IMR-90 (cell line): Measurements from ENCODE around the gene COPS9. TPM values are rescaled to one million over a fixed set of nuclear protein-coding genes. Genes with fewer than 3 reads are reported as not detected.

ENCODE experiments used
- ATAC-seq: fragments of 200-7000 bp; cut with Tn5 transposase; 2 replicates; pipeline ENCODE4 v1.9.1; 2020; ENCODE audit warnings: low read depth, mild to moderate bottlenecking, moderate library complexity
- BruUV-seq: library from RNA; stranded (reverse); fragments of 400-500 nt; replicated peaks from 2 replicates; lab custom pipeline; 2021; lab: Mats Ljungman, UMichigan
- CTCF ChIA-PET: fragments of 300-600 bp; formaldehyde crosslinking; extraction: SDS; loops from one replicate; lab custom pipeline; 2021; ENCODE audit warnings: antibody characterized with exemption; lab: Yijun Ruan, JAX
- POLR2A ChIA-PET: fragments of 300-600 bp; sonication (Branson Sonifier 250); formaldehyde crosslinking; loops from one replicate; lab custom pipeline; 2022; ENCODE audit warnings: antibody characterized with exemption; ENCODE audit not compliant: unreplicated experiment; lab: Charles Lee
- DNase-seq: peaks from one replicate; pipeline ENCODE4 v3.0.0; 2013
- H2AFZ ChIP-seq: replicated peaks from 2 replicates; pipeline ENCODE3; 2013; ENCODE audit warnings: low read length, mild to moderate bottlenecking; ENCODE audit not compliant: poor library complexity
- H2AK5ac ChIP-seq: 2 replicates; pipeline ENCODE4 v1.6.1; 2013; ENCODE audit warnings: low read depth, low read length, inconsistent platforms
- H2AK9ac ChIP-seq: replicated peaks from 2 replicates; pipeline ENCODE3; 2013; ENCODE audit warnings: mild to moderate bottlenecking, low read depth, low read length, moderate library complexity; ENCODE audit not compliant: poor library complexity
- H2BK120ac ChIP-seq: 2 replicates; pipeline ENCODE4 v1.6.1; 2013; ENCODE audit warnings: low read depth, low read length, inconsistent platforms
- H2BK15ac ChIP-seq: 3 replicates; pipeline ENCODE4 v1.6.1; 2013; ENCODE audit warnings: low read depth, low read length, inconsistent platforms
- H2BK20ac ChIP-seq: 2 replicates; pipeline ENCODE4 v1.6.1; 2013; ENCODE audit warnings: low read depth, mild to moderate bottlenecking, inconsistent platforms, low read length, moderate library complexity
- H2BK5ac ChIP-seq: 2 replicates; pipeline ENCODE4 v1.6.1; 2013; ENCODE audit warnings: mild to moderate bottlenecking, low read depth, low read length, inconsistent platforms; ENCODE audit not compliant: poor library complexity, severe bottlenecking
- H3K14ac ChIP-seq: replicated peaks from 2 replicates; pipeline ENCODE4 v1.6.1; 2013; ENCODE audit warnings: low read depth, low read length, inconsistent platforms
- H3K18ac ChIP-seq: 2 replicates; pipeline ENCODE4 v1.6.1; 2013; ENCODE audit warnings: low read depth, low read length, control low read depth
- H3K23ac ChIP-seq: 2 replicates; pipeline ENCODE4 v1.6.1; 2013; ENCODE audit warnings: low read depth, low read length, inconsistent platforms
- H3K27ac ChIP-seq: 2 replicates; pipeline ENCODE4 v1.5.1; 2013; ENCODE audit warnings: mild to moderate bottlenecking, control low read depth, low read length; ENCODE audit not compliant: insufficient read depth
- H3K27me3 ChIP-seq: 2 replicates; pipeline ENCODE4 v1.6.1; 2013; ENCODE audit warnings: low read length; ENCODE audit not compliant: control insufficient read depth, insufficient read depth
- H3K36me3 ChIP-seq: 2 replicates; pipeline ENCODE4 v1.6.1; 2013; ENCODE audit warnings: low read length, mixed read lengths; ENCODE audit not compliant: control insufficient read depth, insufficient read depth
- H3K4ac ChIP-seq: 2 replicates; pipeline ENCODE4 v1.6.1; 2013; ENCODE audit warnings: low read depth, low read length, inconsistent platforms
- H3K4me1 ChIP-seq: 2 replicates; pipeline ENCODE4 v1.6.1; 2013; ENCODE audit warnings: low read length, mixed read lengths; ENCODE audit not compliant: control insufficient read depth, insufficient read depth
- H3K4me2 ChIP-seq: 2 replicates; pipeline ENCODE4 v1.6.1; 2013; ENCODE audit warnings: low read depth, mild to moderate bottlenecking, control low read depth, low read length, moderate library complexity
- H3K4me3 ChIP-seq: 2 replicates; pipeline ENCODE4 v1.5.1; 2013; ENCODE audit warnings: low read depth, mild to moderate bottlenecking, control low read depth, low read length, moderate library complexity; ENCODE audit not compliant: insufficient read depth
- H3K56ac ChIP-seq: 2 replicates; pipeline ENCODE4 v1.6.1; 2013; ENCODE audit warnings: low read length, inconsistent platforms; ENCODE audit not compliant: insufficient read depth; ENCODE audit errors: extremely low read depth
- H3K79me1 ChIP-seq, 2 experiments: 2 replicates each; pipeline ENCODE4 v1.6.1; 2013; ENCODE audit warnings: low read length in 2 of 2, inconsistent platforms in 1 of 2, low read depth in 1 of 2
- H3K9ac ChIP-seq: 2 replicates; pipeline ENCODE4 v1.6.1; 2013; ENCODE audit warnings: low read depth, low read length, control low read depth
- H3K9me1 ChIP-seq: 2 replicates; pipeline ENCODE4 v1.6.1; 2013; ENCODE audit warnings: low read length, inconsistent platforms; ENCODE audit not compliant: insufficient read depth
- H3K9me3 ChIP-seq: 2 replicates; pipeline ENCODE4 v1.6.1; 2013; ENCODE audit warnings: low read length; ENCODE audit not compliant: control insufficient read depth, insufficient read depth
- H4K20me1 ChIP-seq: 2 replicates; pipeline ENCODE4 v1.6.1; 2013; ENCODE audit warnings: low read length, inconsistent platforms; ENCODE audit not compliant: insufficient read depth
- H4K5ac ChIP-seq: 2 replicates; pipeline ENCODE4 v1.6.1; 2013; ENCODE audit warnings: mild to moderate bottlenecking, low read depth, low read length, control low read depth
- H4K8ac ChIP-seq, 2 experiments: 2 replicates each; pipeline ENCODE4 v1.6.1; 2013; ENCODE audit warnings: low read depth in 2 of 2, low read length in 2 of 2, control low read depth in 1 of 2, inconsistent platforms in 1 of 2
- H4K91ac ChIP-seq: 2 replicates; pipeline ENCODE4 v1.6.1; 2013; ENCODE audit warnings: low read depth, low read length, inconsistent platforms; ENCODE audit not compliant: insufficient read depth
- BHLHE40 ChIP-seq: fragments of 150-350 bp; IDR thresholded peaks from 2 replicates; pipeline ENCODE4 v1.6.1; 2016; ENCODE audit warnings: mild to moderate bottlenecking, low read depth, low read length
- CEBPB ChIP-seq: IDR thresholded peaks from 2 replicates; pipeline ENCODE4 v1.6.1; 2012; ENCODE audit warnings: low read depth, low read length, improper control_type of control experiment
- CTCF ChIP-seq: conservative IDR thresholded peaks from 2 replicates; pipeline ENCODE4 v1.5.1; 2012; ENCODE audit warnings: mild to moderate bottlenecking, low read depth, low read length, improper control_type of control experiment
- FOS ChIP-seq: fragments of 150-350 bp; IDR thresholded peaks from 2 replicates; pipeline ENCODE4 v1.6.1; 2016; ENCODE audit warnings: low read depth, low read length
- MAFK ChIP-seq: IDR thresholded peaks from 2 replicates; pipeline ENCODE4 v1.6.1; 2012; ENCODE audit warnings: low read depth, low read length, improper control_type of control experiment
- MAZ ChIP-seq: IDR thresholded peaks from 2 replicates; pipeline ENCODE4 v1.6.1; 2012; ENCODE audit warnings: low read depth, mild to moderate bottlenecking, low read length, improper control_type of control experiment, moderate library complexity, borderline replicate concordance
- MXI1 ChIP-seq: IDR thresholded peaks from 2 replicates; pipeline ENCODE4 v1.6.1; 2012; ENCODE audit warnings: low read depth, mild to moderate bottlenecking, low read length, moderate library complexity, borderline replicate concordance
- NFE2L2 ChIP-seq: fragments of 150-350 bp; IDR thresholded peaks from 2 replicates; pipeline ENCODE4 v1.6.1; 2016; ENCODE audit warnings: low read depth, mild to moderate bottlenecking, low read length
- POLR2A ChIP-seq: IDR thresholded peaks from 2 replicates; pipeline ENCODE4 v1.6.1; 2012; ENCODE audit warnings: mild to moderate bottlenecking, low read depth, low read length
- RAD21 ChIP-seq: IDR thresholded peaks from 2 replicates; pipeline ENCODE4 v1.6.1; 2012; ENCODE audit warnings: low read length, improper control_type of control experiment
- RCOR1 ChIP-seq: IDR thresholded peaks from 2 replicates; pipeline ENCODE4 v1.6.1; 2012; ENCODE audit warnings: mild to moderate bottlenecking, low read length, improper control_type of control experiment; ENCODE audit not compliant: insufficient replicate concordance
- SMC3 ChIP-seq: fragments of 150-350 bp; IDR thresholded peaks from 2 replicates; pipeline ENCODE4 v1.6.1; 2016; ENCODE audit warnings: low read depth, mild to moderate bottlenecking, antibody characterized with exemption, low read length, moderate library complexity
- USF2 ChIP-seq: fragments of 150-350 bp; IDR thresholded peaks from 2 replicates; pipeline ENCODE4 v1.6.1; 2017; ENCODE audit warnings: mild to moderate bottlenecking, antibody characterized with exemption, low read length, low read depth
- WGBS, 2 experiments: methylation state at CpG; one replicate each; pipeline versions ENCODE4 v1.1.5 to v1.1.7; 2013; ENCODE audit warnings: missing lambda C conversion rate in 2 of 2; ENCODE audit not compliant: insufficient read length in 1 of 2; ENCODE audit errors: extremely low coverage in 2 of 2; 5-methylcytosine and 5-hydroxymethylcytosine counted together
- dilution Hi-C: fragments of 300-500 bp; cut with HindIII; formaldehyde crosslinking; loops from one replicate; pipeline ENCODE4 v1.14.3; 2018; ENCODE audit warnings: low sequenced_read_pairs; ENCODE audit not compliant: unreplicated experiment
- in situ Hi-C: fragments of 300-500 bp; cut with MboI; formaldehyde crosslinking; loops from 3 replicates; pipeline ENCODE4 v1.14.3; 2019; ENCODE audit warnings: low sequenced_read_pairs, inconsistent platforms, mixed read lengths
- intact Hi-C: fragments of 100-400 bp; cut with micrococcal nuclease; formaldehyde crosslinking; loops from 2 replicates; pipeline ENCODE4 v1.10.0; 2022
- polyA plus RNA-seq, 3 experiments: library from polyadenylated mRNA; depleted of rRNA; stranded (reverse); fragments of >200 nt; gene quantifications; 2 replicates each; pipeline ENCODE4 v1.2.3, GENCODE V29; 2012; ENCODE audit warnings: low replicate concordance in 1 of 3
- total RNA-seq: library from RNA; depleted of rRNA; stranded (reverse); fragments of >200 nt; gene quantifications from 2 replicates; pipeline ENCODE4 v1.2.3, GENCODE V29; 2012

COPS9 gene
- total and polyA plus RNA-seq, 2 of the 4 experiments (the other 2 are of a cell fraction) = 85.9 to 309 TPM

- TF ChIP-seq USF2 = no peak; the same call in 1 of the 2 replicates
- no peak for TF ChIP-seq RCOR1
- no peak for TF ChIP-seq RAD21
- TF ChIP-seq MXI1 = peak; percentile 75; the same call in 1 of the 2 replicates
- TF ChIP-seq CEBPB = no peak
Observed at GRCh38 chr2:240136013-240136670, at the start of gene COPS9 (continued).

GRCh38 chr2:240184656-240185055 is 48.6 kb upstream of the COPS9 start:
- Histone ChIP-seq H3K56ac (no peak overlapping the region), H3K27ac (no peak overlapping the region), H3K4ac (no peak overlapping the region), H3K4me2 (no peak overlapping the region), H3K14ac (no peak overlapping the region), H2AFZ (no peak overlapping the region), H2AK5ac (no peak overlapping the region), H3K9me3 (peaks cover 9% of the 10 kb centered on the region), H2BK15ac (no peak overlapping the region), H3K36me3 (no peaks in the 10 kb centered on the region), H3K9me1 (no peaks in the 10 kb centered on the region), H3K4me3 (no peak overlapping the region), H4K91ac (no peak overlapping the region), H3K9ac (no peak overlapping the region), H3K27me3 (peaks cover 57% of the 10 kb centered on the region), H3K18ac (no peak overlapping the region), H2BK120ac (no peak overlapping the region), H4K20me1 (no peaks in the 10 kb centered on the region), H2BK5ac (no peak overlapping the region), H2AK9ac (no peak overlapping the region), H4K5ac (no peak overlapping the region), H2BK20ac (no peak overlapping the region), H3K23ac (no peak overlapping the region), H3K4me1 (no peaks in the 10 kb centered on the region), H4K8ac (no peak overlapping the region), H3K79me1 (no peaks in the 10 kb centered on the region)
- DNase-seq (no peak), ATAC-seq (no peak)
- ChIA-PET POLR2A (no interaction called here), CTCF (no interaction called here)
- in situ Hi-C loops = no loop called here
- intact Hi-C loops = no loop called here
- BruUV-seq = no TSS peak
- 0% methylated on average over 1 of the region's 3 CpGs; no CpG with 5 or more reads in 1 of the 2 experiments for WGBS, 2 experiments
- dilution Hi-C loops = no loop called here
- TF ChIP-seq FOS = no peak
- no peak for TF ChIP-seq POLR2A
- no peak for TF ChIP-seq CTCF
- no peak for TF ChIP-seq SMC3
- no peak for TF ChIP-seq MAFK
- TF ChIP-seq MAZ = no peak
- TF ChIP-seq NFE2L2 = no peak
- no peak for TF ChIP-seq BHLHE40
- no peak for TF ChIP-seq MXI1
- no peak for TF ChIP-seq CEBPB
